Mesenchymal stem cell (in vitro differentiated cells and primary cell): ENCODE measurements around the gene PAQR6.

Experiments used
- DNase-seq: peaks from one replicate; pipeline ENCODE4 v3.0.0-alpha.2; 2013
- H2AFZ ChIP-seq: one replicate; pipeline ENCODE4 v1.6.1; 2013; ENCODE audit warnings: low read depth, mild to moderate bottlenecking, control low read depth, inconsistent platforms, low read length, moderate library complexity
- H2AK5ac ChIP-seq: 2 replicates; pipeline ENCODE4 v1.6.1; 2013; ENCODE audit warnings: low read length, moderate library complexity, mild to moderate bottlenecking, inconsistent platforms; ENCODE audit not compliant: severe bottlenecking
- H2BK120ac ChIP-seq: one replicate; pipeline ENCODE4 v1.6.1; 2013; ENCODE audit warnings: low read depth, mild to moderate bottlenecking, inconsistent platforms, low read length, moderate library complexity
- H2BK12ac ChIP-seq, 2 experiments: one replicate each; pipeline ENCODE4 v1.6.1; 2013; ENCODE audit warnings: inconsistent platforms in 2 of 2, low read length in 2 of 2, mild to moderate bottlenecking in 2 of 2, moderate library complexity in 2 of 2, control low read depth in 1 of 2
- H2BK15ac ChIP-seq: one replicate; pipeline ENCODE4 v1.6.1; 2013; ENCODE audit warnings: mild to moderate bottlenecking, low read depth, inconsistent platforms; ENCODE audit not compliant: poor library complexity, severe bottlenecking
- H2BK5ac ChIP-seq: 2 replicates; pipeline ENCODE4 v1.6.1; 2013; ENCODE audit warnings: low read depth, mild to moderate bottlenecking, low read length, control low read depth, inconsistent platforms; ENCODE audit not compliant: poor library complexity, severe bottlenecking
- H3K14ac ChIP-seq, 2 experiments: one replicate each; pipeline ENCODE4 v1.6.1; 2013; ENCODE audit warnings: inconsistent platforms in 2 of 2, low read length in 2 of 2, control low read depth in 1 of 2, mild to moderate bottlenecking in 1 of 2, moderate library complexity in 1 of 2
- H3K18ac ChIP-seq, 2 experiments: one replicate each; pipeline ENCODE4 v1.6.1; 2013; ENCODE audit warnings: inconsistent platforms in 2 of 2, low read length in 2 of 2, control low read depth in 1 of 2, low read depth in 1 of 2, mild to moderate bottlenecking in 1 of 2
- H3K23ac ChIP-seq, 2 experiments: one replicate each; pipeline ENCODE4 v1.6.1; 2013; ENCODE audit warnings: inconsistent platforms in 2 of 2, low read length in 2 of 2, mild to moderate bottlenecking in 2 of 2, moderate library complexity in 2 of 2, control low read depth in 1 of 2
- H3K27ac ChIP-seq: 2 replicates; pipeline ENCODE4 v1.5.1; 2013; ENCODE audit warnings: mild to moderate bottlenecking, moderate library complexity, low read length, control low read depth, inconsistent platforms; ENCODE audit not compliant: poor library complexity, severe bottlenecking
- H3K27me3 ChIP-seq, 2 experiments: 2 replicates each; pipeline versions ENCODE4 v1.6.1 to v1.7.0; 2013; ENCODE audit warnings: low read length in 2 of 2, mild to moderate bottlenecking in 2 of 2, moderate library complexity in 2 of 2, control low read depth in 1 of 2, inconsistent platforms in 1 of 2; ENCODE audit not compliant: control insufficient read depth in 1 of 2, insufficient read depth in 1 of 2
- H3K36me3 ChIP-seq, 2 experiments: 2 replicates each; pipeline versions ENCODE4 v1.6.1 to v1.7.0; 2013; ENCODE audit warnings: low read length in 2 of 2, control low read depth in 1 of 2, inconsistent platforms in 1 of 2, low read depth in 1 of 2, mild to moderate bottlenecking in 1 of 2; ENCODE audit not compliant: insufficient read depth in 2 of 2, control insufficient read depth in 1 of 2
- H3K4ac ChIP-seq, 2 experiments: one replicate each; pipeline ENCODE4 v1.6.1; 2013; ENCODE audit warnings: inconsistent platforms in 2 of 2, low read length in 2 of 2, mild to moderate bottlenecking in 2 of 2, moderate library complexity in 2 of 2, control low read depth in 1 of 2, low read depth in 1 of 2
- H3K4me1 ChIP-seq: 2 replicates; pipeline ENCODE4 v1.6.1; 2013; ENCODE audit warnings: low read depth, low read length, control low read depth; ENCODE audit not compliant: control insufficient read depth, insufficient read depth
- H3K4me2 ChIP-seq: 2 replicates; pipeline ENCODE4 v1.6.1; 2013; ENCODE audit warnings: low read length, mild to moderate bottlenecking, inconsistent platforms; ENCODE audit not compliant: poor library complexity, severe bottlenecking
- H3K4me3 ChIP-seq, 2 experiments: 2 replicates each; pipeline versions ENCODE4 v1.5.1 to v1.7.0; 2013; ENCODE audit warnings: low read length in 2 of 2, mild to moderate bottlenecking in 2 of 2, control low read depth in 1 of 2, low read depth in 1 of 2; ENCODE audit not compliant: insufficient read depth in 1 of 2
- H3K79me1 ChIP-seq: replicated peaks from 2 replicates; pipeline ENCODE4 v1.6.1; 2013; ENCODE audit warnings: mild to moderate bottlenecking, control low read depth, low read length, inconsistent platforms; ENCODE audit not compliant: poor library complexity, severe bottlenecking
- H3K9ac ChIP-seq: 2 replicates; pipeline ENCODE4 v1.7.0; 2013; ENCODE audit warnings: mild to moderate bottlenecking, low read length, moderate library complexity
- H3K9me3 ChIP-seq: 2 replicates; pipeline ENCODE4 v1.7.0; 2013; ENCODE audit warnings: mild to moderate bottlenecking, low read length; ENCODE audit not compliant: control insufficient read depth
- H4K8ac ChIP-seq: one replicate; pipeline ENCODE4 v1.6.1; 2013; ENCODE audit warnings: inconsistent platforms, mild to moderate bottlenecking, low read length, moderate library complexity
- H4K91ac ChIP-seq: one replicate; pipeline ENCODE4 v1.6.1; 2013; ENCODE audit warnings: mild to moderate bottlenecking, low read length, inconsistent platforms
- WGBS: methylation state at CpG from one replicate; pipeline ENCODE4 v1.1.7; 2013; ENCODE audit warnings: mixed read lengths; 5-methylcytosine and 5-hydroxymethylcytosine counted together

Gene PAQR6

GRCh38 chr1:156198831-156199349 is 49.0 kb downstream of the PAQR6 start:
- Histone ChIP-seq H4K8ac (peak overlapping the region; percentile 25), H3K79me1 (peaks cover 39% of the 10 kb centered on the region), H3K18ac (no peak overlapping the region), H3K4ac (no peak overlapping the region), H3K9me3 (no peaks in the 10 kb centered on the region), H3K36me3 (peaks cover 21 to 56% of the 10 kb centered on the region in 2 experiments), H3K27ac (no peak overlapping the region), H2BK15ac (no peak overlapping the region), H2BK12ac (no peak overlapping the region), H3K9ac (no peak overlapping the region), H3K4me3 (no peak overlapping the region), H3K14ac (no peak overlapping the region), H3K4me1 (peaks cover 9% of the 10 kb centered on the region), H2AFZ (no peak overlapping the region), H3K27me3 (no peaks in the 10 kb centered on the region), H4K91ac (no peak overlapping the region), H3K23ac (no peak overlapping the region), H2BK5ac (no peak overlapping the region), H2AK5ac (no peak overlapping the region), H3K4me2 (no peak overlapping the region), H2BK120ac (no peak overlapping the region)
- no peak for DNase-seq
- 82% methylated on average over 4 of the region's 5 CpGs for whole genome bisulfite sequencing

- WGBS: 78% methylated on average over 2 of the region's 2 CpGs
- Histone ChIP-seq H3K23ac (no peak overlapping the region), H3K18ac (no peak overlapping the region), H3K27me3 (no peaks in the 10 kb centered on the region), H3K4me3 (no peak overlapping the region), H3K27ac (no peak overlapping the region), H3K79me1 (peaks cover 34% of the 10 kb centered on the region), H2BK120ac (no peak overlapping the region), H2BK12ac (no peak overlapping the region), H4K91ac (no peak overlapping the region), H2AFZ (no peak overlapping the region), H4K8ac (no peak overlapping the region), H2BK15ac (no peak overlapping the region), H3K4me1 (peaks cover 12% of the 10 kb centered on the region), H3K36me3 (peaks cover 21 to 40% of the 10 kb centered on the region in 2 experiments), H3K9ac (no peak overlapping the region), H3K4ac (no peak overlapping the region), H3K14ac (no peak overlapping the region), H3K4me2 (no peak overlapping the region), H2BK5ac (no peak overlapping the region), H2AK5ac (no peak overlapping the region), H3K9me3 (no peaks in the 10 kb centered on the region)
- DNase-seq: no peak
Measured at GRCh38 chr1:156196445-156196844, 51.4 kb downstream of the PAQR6 start.

- Histone ChIP-seq H2BK12ac (no peak overlapping the region), H3K79me1 (peaks cover 32% of the 10 kb centered on the region), H2BK15ac (no peak overlapping the region), H2BK120ac (no peak overlapping the region), H3K4me2 (no peak overlapping the region), H2BK5ac (no peak overlapping the region), H3K36me3 (peaks cover 21 to 40% of the 10 kb centered on the region in 2 experiments), H3K4ac (no peak overlapping the region), H3K27ac (no peak overlapping the region), H3K4me1 (peaks cover 12% of the 10 kb centered on the region), H3K18ac (no peak overlapping the region), H3K9me3 (no peaks in the 10 kb centered on the region), H2AK5ac (no peak overlapping the region), H3K23ac (no peak overlapping the region), H3K27me3 (no peaks in the 10 kb centered on the region), H3K4me3 (peak overlapping the region in 1 of 2 experiments; percentile 36), H3K14ac (no peak overlapping the region), H4K91ac (no peak overlapping the region), H2AFZ (no peak overlapping the region), H4K8ac (no peak overlapping the region), H3K9ac (no peak overlapping the region)
- WGBS: 94% methylated on average over 4 of the region's 4 CpGs
- no peak for DNase-seq
Measured at GRCh38 chr1:156195853-156196252, 52.0 kb downstream of the PAQR6 start.

- no peaks in the 10 kb centered on the region for H3K27me3 ChIP-seq
- H3K36me3 ChIP-seq: peaks cover 10 to 26% of the 10 kb centered on the region in 2 experiments
- no peak overlapping the region for H2BK5ac ChIP-seq
- no peak overlapping the region for H2BK15ac ChIP-seq
- peak overlapping the region; percentile 23 for H2AK5ac ChIP-seq
- H3K4me2 ChIP-seq: peak overlapping the region; percentile 81
- peak overlapping the region; percentile 2 for H2BK120ac ChIP-seq
- H3K4me3 ChIP-seq: peak overlapping the region; percentile 85 to 94
- peak overlapping the region in 1 of 2 experiments; percentile 19 for H3K14ac ChIP-seq
- H3K9ac ChIP-seq: peak overlapping the region; percentile 90
- no peak overlapping the region for H2BK12ac ChIP-seq
- H3K4me1 ChIP-seq: peaks cover 12% of the 10 kb centered on the region
- no peak overlapping the region for H4K8ac ChIP-seq
- no peak overlapping the region for H3K23ac ChIP-seq
- H3K9me3 ChIP-seq: no peaks in the 10 kb centered on the region
- peak overlapping the region; percentile 61 for H4K91ac ChIP-seq
- no peak overlapping the region for H2AFZ ChIP-seq
- WGBS: 20% methylated on average over 14 of the region's 14 CpGs
- H3K18ac ChIP-seq: peak overlapping the region; percentile 60 to 84
- peak; percentile 55 for DNase-seq
- H3K27ac ChIP-seq: peak overlapping the region; percentile 41
- peak overlapping the region; percentile 29 to 46 for H3K4ac ChIP-seq
- peaks cover 24% of the 10 kb centered on the region for H3K79me1 ChIP-seq
Measured at GRCh38 chr1:156194300-156194652, 53.6 kb downstream of the PAQR6 start.
